AG10803 (cell line): ENCODE measurements around the gene PCDHGB7.
A peak's percentile ranks its signal among the peaks of the same experiment; 100 is the strongest.
"Not testable (repeated sequence)": the region's sequence is repeated elsewhere in the genome, so short reads cannot be mapped to it uniquely, and the experiment has no call there.

Experiments
- DNase-seq: peaks from one replicate; pipeline ENCODE4 v3.0.0; 2010; ENCODE audit warnings: low read depth
- H3K4me3 ChIP-seq: 2 replicates; pipeline ENCODE4 v1.5.1; 2011; ENCODE audit warnings: mild to moderate bottlenecking, low read length, control low read depth
- TF ChIP-seq, protein P1 (sequence below): conservative IDR thresholded peaks from 2 replicates; pipeline ENCODE4 v1.5.1; 2011; ENCODE audit warnings: mild to moderate bottlenecking, low read length, control low read depth, inconsistent platforms

PCDHGB7 gene

DNA sequence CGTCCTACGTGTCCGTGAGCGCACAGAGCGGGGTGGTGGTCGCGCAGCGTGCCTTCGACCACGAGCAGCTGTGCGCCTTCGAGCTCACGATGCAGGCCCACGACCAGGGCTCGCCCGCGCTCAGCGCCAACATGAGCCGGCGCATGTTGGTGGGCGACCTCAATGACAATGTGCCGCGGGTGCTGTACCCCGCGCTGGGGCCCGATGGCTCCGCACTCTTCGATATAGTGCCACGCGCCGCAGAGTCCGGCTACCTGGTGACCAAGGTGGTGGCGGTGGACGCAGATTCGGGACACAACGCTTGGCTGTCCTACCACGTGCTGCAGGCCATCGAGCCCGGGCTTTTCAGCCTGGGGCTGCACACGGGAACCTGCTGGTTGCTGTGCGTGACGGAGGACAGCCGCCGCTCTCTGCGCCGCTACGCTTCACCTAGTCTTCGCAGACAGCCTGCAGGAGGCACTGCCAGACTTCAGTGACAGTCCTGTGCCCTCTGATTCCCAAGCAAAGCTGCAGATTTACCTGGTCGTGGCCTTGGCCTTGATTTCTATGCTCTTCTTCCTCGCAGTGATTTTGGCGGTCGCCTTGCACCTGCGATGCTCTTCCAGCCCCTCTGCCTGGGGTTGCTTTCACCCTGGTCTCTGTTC, 10.4 kb downstream of the PCDHGB7 start:
- no peak for DNase-seq
- no peak overlapping the region for H3K4me3 ChIP-seq
- TF ChIP-seq, protein P1, sequence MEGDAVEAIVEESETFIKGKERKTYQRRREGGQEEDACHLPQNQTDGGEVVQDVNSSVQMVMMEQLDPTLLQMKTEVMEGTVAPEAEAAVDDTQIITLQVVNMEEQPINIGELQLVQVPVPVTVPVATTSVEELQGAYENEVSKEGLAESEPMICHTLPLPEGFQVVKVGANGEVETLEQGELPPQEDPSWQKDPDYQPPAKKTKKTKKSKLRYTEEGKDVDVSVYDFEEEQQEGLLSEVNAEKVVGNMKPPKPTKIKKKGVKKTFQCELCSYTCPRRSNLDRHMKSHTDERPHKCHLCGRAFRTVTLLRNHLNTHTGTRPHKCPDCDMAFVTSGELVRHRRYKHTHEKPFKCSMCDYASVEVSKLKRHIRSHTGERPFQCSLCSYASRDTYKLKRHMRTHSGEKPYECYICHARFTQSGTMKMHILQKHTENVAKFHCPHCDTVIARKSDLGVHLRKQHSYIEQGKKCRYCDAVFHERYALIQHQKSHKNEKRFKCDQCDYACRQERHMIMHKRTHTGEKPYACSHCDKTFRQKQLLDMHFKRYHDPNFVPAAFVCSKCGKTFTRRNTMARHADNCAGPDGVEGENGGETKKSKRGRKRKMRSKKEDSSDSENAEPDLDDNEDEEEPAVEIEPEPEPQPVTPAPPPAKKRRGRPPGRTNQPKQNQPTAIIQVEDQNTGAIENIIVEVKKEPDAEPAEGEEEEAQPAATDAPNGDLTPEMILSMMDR = no peak

GRCh38 chr5:141430332-141431113, 13.0 kb downstream of the PCDHGB7 start, which contains the start of gene PCDHGA12:
Gene PCDHGA12, plus strand, starts transcription at chr5:141430507. Its CDS starts 253 bp downstream, at chr5:141430760.
- peak; percentile 92 for DNase-seq
- H3K4me3 ChIP-seq = peak within 1 kb of the TSS; percentile 54
- TF ChIP-seq, protein P1 = peak; percentile 75

DNA sequence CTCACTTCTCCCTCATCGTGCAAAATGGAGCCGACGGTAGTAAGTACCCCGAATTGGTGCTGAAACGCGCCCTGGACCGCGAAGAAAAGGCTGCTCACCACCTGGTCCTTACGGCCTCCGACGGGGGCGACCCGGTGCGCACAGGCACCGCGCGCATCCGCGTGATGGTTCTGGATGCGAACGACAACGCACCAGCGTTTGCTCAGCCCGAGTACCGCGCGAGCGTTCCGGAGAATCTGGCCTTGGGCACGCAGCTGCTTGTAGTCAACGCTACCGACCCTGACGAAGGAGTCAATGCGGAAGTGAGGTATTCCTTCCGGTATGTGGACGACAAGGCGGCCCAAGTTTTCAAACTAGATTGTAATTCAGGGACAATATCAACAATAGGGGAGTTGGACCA, 13.8 kb downstream of the PCDHGB7 start:
- TF ChIP-seq, protein P1 = no peak
- DNase-seq = peak; percentile 18
- peak overlapping the region; percentile 54 for H3K4me3 ChIP-seq

DNA sequence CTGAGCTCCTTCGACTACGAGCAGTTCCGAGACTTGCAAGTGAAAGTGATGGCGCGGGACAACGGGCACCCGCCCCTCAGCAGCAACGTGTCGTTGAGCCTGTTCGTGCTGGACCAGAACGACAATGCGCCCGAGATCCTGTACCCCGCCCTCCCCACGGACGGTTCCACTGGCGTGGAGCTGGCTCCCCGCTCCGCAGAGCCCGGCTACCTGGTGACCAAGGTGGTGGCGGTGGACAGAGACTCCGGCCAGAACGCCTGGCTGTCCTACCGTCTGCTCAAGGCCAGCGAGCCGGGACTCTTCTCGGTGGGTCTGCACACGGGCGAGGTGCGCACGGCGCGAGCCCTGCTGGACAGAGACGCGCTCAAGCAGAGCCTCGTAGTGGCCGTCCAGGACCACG, 14.8 kb downstream of the PCDHGB7 start:
- H3K4me3 ChIP-seq, DNase-seq: not testable (repeated sequence)

DNA sequence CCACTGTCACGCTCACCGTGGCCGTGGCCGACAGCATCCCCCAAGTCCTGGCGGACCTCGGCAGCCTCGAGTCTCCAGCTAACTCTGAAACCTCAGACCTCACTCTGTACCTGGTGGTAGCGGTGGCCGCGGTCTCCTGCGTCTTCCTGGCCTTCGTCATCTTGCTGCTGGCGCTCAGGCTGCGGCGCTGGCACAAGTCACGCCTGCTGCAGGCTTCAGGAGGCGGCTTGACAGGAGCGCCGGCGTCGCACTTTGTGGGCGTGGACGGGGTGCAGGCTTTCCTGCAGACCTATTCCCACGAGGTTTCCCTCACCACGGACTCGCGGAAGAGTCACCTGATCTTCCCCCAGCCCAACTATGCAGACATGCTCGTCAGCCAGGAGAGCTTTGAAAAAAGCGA, 15.2 kb downstream of the PCDHGB7 start:
- not testable (repeated sequence) for DNase-seq, H3K4me3 ChIP-seq

- TF ChIP-seq, protein P1 = no peak
- DNase-seq = peak; percentile 31
- H3K4me3 ChIP-seq = no peak overlapping the region
Observed at GRCh38 chr5:141434006-141434405, 16.5 kb downstream of the PCDHGB7 start.

- peak; percentile 14 for DNase-seq
- TF ChIP-seq, protein P1 = no peak
- H3K4me3 ChIP-seq = no peak overlapping the region
Observed at GRCh38 chr5:141437221-141437620, 19.7 kb downstream of the PCDHGB7 start.
